Upper lobe of left lung (tissue), 4 donors: ENCODE data around the gene LDLRAD3.
"Not testable (repeated sequence)": the region's sequence is repeated elsewhere in the genome, so short reads cannot be mapped to it uniquely, and the experiment has no call there.

Experiments used
- EP300 ChIP-seq, 4 donors: sonication (generic); formaldehyde crosslinking; IDR thresholded peaks; one replicate each; pipeline ENCODE4 v1.5.1; 2017; ENCODE audit warnings: antibody characterized with exemption in 4 of 4, control low read depth in 2 of 4
- POLR2A ChIP-seq, 4 donors: fragments of 450-650 bp; IDR thresholded peaks; one replicate each; pipeline ENCODE4 v1.5.1; 2016 to 2017; ENCODE audit warnings: antibody characterized with exemption in 4 of 4, mild to moderate bottlenecking in 2 of 4

- not testable (repeated sequence) for TF ChIP-seq EP300, POLR2A (IDR thresholded peaks at IDR 0.05)
These were observed 102.1 kb downstream of the LDLRAD3 start for GRCh38 chr11:36045945-36046344.
